Stomach smooth muscle (tissue), 2 donors: ENCODE results near the gene PLXNA4.

Experiments used
- H3K27ac ChIP-seq: one replicate; pipeline ENCODE4 v1.7.0; 2013; ENCODE audit warnings: mild to moderate bottlenecking, low read length, inconsistent platforms
- H3K27me3 ChIP-seq, 2 donors: one replicate each; pipeline ENCODE4 v1.7.0; 2013; ENCODE audit warnings: low read length in 2 of 2; ENCODE audit not compliant: insufficient read depth in 2 of 2, control insufficient read depth in 1 of 2
- H3K36me3 ChIP-seq, 2 donors: one replicate each; pipeline ENCODE4 v1.7.0; 2013; ENCODE audit warnings: low read length in 2 of 2; ENCODE audit not compliant: control insufficient read depth in 2 of 2, insufficient read depth in 2 of 2
- H3K4me1 ChIP-seq: one replicate; pipeline ENCODE4 v1.7.0; 2013; ENCODE audit warnings: low read length; ENCODE audit not compliant: control insufficient read depth, insufficient read depth
- H3K4me3 ChIP-seq, 2 donors: one replicate each; pipeline ENCODE4 v1.7.0; 2013; ENCODE audit warnings: low read length in 2 of 2
- H3K9ac ChIP-seq, 2 donors: one replicate each; pipeline ENCODE4 v1.7.0; 2013; ENCODE audit warnings: low read length in 2 of 2, mild to moderate bottlenecking in 1 of 2
- H3K9me3 ChIP-seq, 2 donors: one replicate each; pipeline ENCODE4 v1.7.0; 2013; ENCODE audit warnings: low read length in 2 of 2; ENCODE audit not compliant: control insufficient read depth in 2 of 2
- donor health status: healthy.
- donor health status: Pancreatic carcinoma.

PLXNA4 gene

GRCh38 chr7:132503415-132503814 is 72.9 kb downstream of the PLXNA4 start:
- H3K36me3 ChIP-seq = peaks cover 0 to 2% of the 10 kb centered on the region in 2 donors
- no peaks in the 10 kb centered on the region for H3K9me3 ChIP-seq
- no peak overlapping the region for H3K4me3 ChIP-seq
- H3K27me3 ChIP-seq = no peaks in the 10 kb centered on the region
- no peak overlapping the region for H3K9ac ChIP-seq
- no peak overlapping the region for H3K27ac ChIP-seq
- peaks cover 5% of the 10 kb centered on the region for H3K4me1 ChIP-seq

GRCh38 chr7:132501956-132502355 is 74.3 kb downstream of the PLXNA4 start:
- no peaks in the 10 kb centered on the region for H3K36me3 ChIP-seq
- H3K4me1 ChIP-seq = peaks cover 5% of the 10 kb centered on the region
- H3K27me3 ChIP-seq = no peaks in the 10 kb centered on the region
- no peak overlapping the region for H3K4me3 ChIP-seq
- no peaks in the 10 kb centered on the region for H3K9me3 ChIP-seq
- no peak overlapping the region for H3K9ac ChIP-seq
- no peak overlapping the region for H3K27ac ChIP-seq

GRCh38 chr7:132500727-132501440 is 75.4 kb downstream of the PLXNA4 start:
- Histone ChIP-seq H3K27me3 (no peaks in the 10 kb centered on the region), H3K9ac (no peak overlapping the region), H3K4me1 (peaks cover 5% of the 10 kb centered on the region), H3K4me3 (no peak overlapping the region), H3K9me3 (no peaks in the 10 kb centered on the region), H3K36me3 (no peaks in the 10 kb centered on the region), H3K27ac (no peak overlapping the region)

- Histone ChIP-seq H3K9ac (no peak overlapping the region), H3K4me3 (no peak overlapping the region), H3K36me3 (no peaks in the 10 kb centered on the region), H3K27me3 (no peaks in the 10 kb centered on the region), H3K4me1 (peaks cover 3% of the 10 kb centered on the region), H3K27ac (no peak overlapping the region), H3K9me3 (no peaks in the 10 kb centered on the region)
Observed at GRCh38 chr7:132499487-132499886, 76.8 kb downstream of the PLXNA4 start.

- no peaks in the 10 kb centered on the region for H3K27me3 ChIP-seq
Observed at GRCh38 chr7:132499065-132499464, 77.2 kb downstream of the PLXNA4 start.

GRCh38 chr7:132498319-132498718 is 78.0 kb downstream of the PLXNA4 start:
- no peak overlapping the region for H3K27ac ChIP-seq

More at GRCh38 chr7:132499065-132499464, 77.2 kb downstream of the PLXNA4 start:
- Histone ChIP-seq H3K36me3 (no peaks in the 10 kb centered on the region), H3K9ac (no peak overlapping the region), H3K27ac (no peak overlapping the region), H3K4me1 (peaks cover 3% of the 10 kb centered on the region), H3K9me3 (no peaks in the 10 kb centered on the region), H3K4me3 (no peak overlapping the region)

GRCh38 chr7:132497098-132497497 is 79.2 kb downstream of the PLXNA4 start:
- no peaks in the 10 kb centered on the region for H3K27me3 ChIP-seq
- H3K9me3 ChIP-seq = no peaks in the 10 kb centered on the region
- H3K27ac ChIP-seq = no peak overlapping the region
- H3K4me3 ChIP-seq = no peak overlapping the region
- no peaks in the 10 kb centered on the region for H3K36me3 ChIP-seq
- no peak overlapping the region for H3K9ac ChIP-seq
- H3K4me1 ChIP-seq = peaks cover 6% of the 10 kb centered on the region

More at GRCh38 chr7:132498319-132498718, 78.0 kb downstream of the PLXNA4 start:
- no peak overlapping the region for H3K9ac ChIP-seq
- H3K4me3 ChIP-seq = no peak overlapping the region
- no peaks in the 10 kb centered on the region for H3K9me3 ChIP-seq
- no peaks in the 10 kb centered on the region for H3K27me3 ChIP-seq
- peaks cover 3% of the 10 kb centered on the region for H3K4me1 ChIP-seq
- H3K36me3 ChIP-seq = no peaks in the 10 kb centered on the region

- Histone ChIP-seq H3K36me3 (no peaks in the 10 kb centered on the region), H3K27ac (no peak overlapping the region), H3K4me1 (peaks cover 6% of the 10 kb centered on the region), H3K9me3 (no peaks in the 10 kb centered on the region), H3K9ac (no peak overlapping the region), H3K27me3 (no peaks in the 10 kb centered on the region), H3K4me3 (no peak overlapping the region)
Observed at GRCh38 chr7:132495936-132496335, 80.3 kb downstream of the PLXNA4 start.

- no peak overlapping the region for H3K9ac ChIP-seq
Observed at GRCh38 chr7:132494474-132494873, 81.8 kb downstream of the PLXNA4 start.

GRCh38 chr7:132492823-132493445 is 83.3 kb downstream of the PLXNA4 start:
- Histone ChIP-seq H3K9me3 (no peaks in the 10 kb centered on the region), H3K27ac (no peak overlapping the region), H3K27me3 (no peaks in the 10 kb centered on the region), H3K9ac (no peak overlapping the region), H3K4me3 (no peak overlapping the region), H3K36me3 (no peaks in the 10 kb centered on the region), H3K4me1 (peaks cover 3% of the 10 kb centered on the region)

More at GRCh38 chr7:132494474-132494873, 81.8 kb downstream of the PLXNA4 start:
- Histone ChIP-seq H3K27ac (no peak overlapping the region), H3K27me3 (no peaks in the 10 kb centered on the region), H3K4me3 (no peak overlapping the region), H3K4me1 (peaks cover 6% of the 10 kb centered on the region), H3K9me3 (no peaks in the 10 kb centered on the region), H3K36me3 (no peaks in the 10 kb centered on the region)

- H3K27me3 ChIP-seq = no peaks in the 10 kb centered on the region
- H3K9me3 ChIP-seq = no peaks in the 10 kb centered on the region
- H3K27ac ChIP-seq = no peak overlapping the region
- H3K36me3 ChIP-seq = no peaks in the 10 kb centered on the region
- H3K4me3 ChIP-seq = no peak overlapping the region
- peaks cover 3% of the 10 kb centered on the region for H3K4me1 ChIP-seq
- no peak overlapping the region for H3K9ac ChIP-seq
Observed at GRCh38 chr7:132491391-132491945, 84.8 kb downstream of the PLXNA4 start.
